PFSK-1 (cell line): ENCODE data around the gene YAE1.

ENCODE experiments used
- FOXP2 ChIP-seq: optimal IDR thresholded peaks from 2 replicates; pipeline ENCODE3; 2011; ENCODE audit warnings: borderline replicate concordance, control low read depth, inconsistent platforms; ENCODE audit not compliant: insufficient read depth; ENCODE audit errors: extremely low read length, extremely low read depth
- POLR2AphosphoS5 ChIP-seq: IDR thresholded peaks from 2 replicates; pipeline ENCODE4 v1.6.1; 2012; ENCODE audit warnings: low read depth, mild to moderate bottlenecking, control low read depth, low read length, moderate library complexity
- SIN3A ChIP-seq: IDR thresholded peaks from 2 replicates; pipeline ENCODE4 v1.6.1; 2012; ENCODE audit warnings: mild to moderate bottlenecking, low read length, moderate library complexity, borderline replicate concordance; ENCODE audit not compliant: insufficient read depth
- TAF1 ChIP-seq: IDR thresholded peaks from 2 replicates; pipeline ENCODE4 v1.6.1; 2012; ENCODE audit warnings: low read length, control low read depth, borderline replicate concordance; ENCODE audit not compliant: insufficient read depth
- TF ChIP-seq, protein P1 (sequence below), 2 experiments: IDR thresholded peaks; 2 replicates each; pipeline versions ENCODE4 v1.6.1 to v1.8.0; 2011 to 2012; ENCODE audit warnings: low read depth in 2 of 2, low read length in 2 of 2, control low read depth in 1 of 2, inconsistent platforms in 1 of 2, mild to moderate bottlenecking in 1 of 2, moderate library complexity in 1 of 2; ENCODE audit not compliant: insufficient read depth in 1 of 2

GRCh38 chr7:39609935-39610263 is 43.7 kb downstream of the YAE1 start:
- TF ChIP-seq, protein P1, sequence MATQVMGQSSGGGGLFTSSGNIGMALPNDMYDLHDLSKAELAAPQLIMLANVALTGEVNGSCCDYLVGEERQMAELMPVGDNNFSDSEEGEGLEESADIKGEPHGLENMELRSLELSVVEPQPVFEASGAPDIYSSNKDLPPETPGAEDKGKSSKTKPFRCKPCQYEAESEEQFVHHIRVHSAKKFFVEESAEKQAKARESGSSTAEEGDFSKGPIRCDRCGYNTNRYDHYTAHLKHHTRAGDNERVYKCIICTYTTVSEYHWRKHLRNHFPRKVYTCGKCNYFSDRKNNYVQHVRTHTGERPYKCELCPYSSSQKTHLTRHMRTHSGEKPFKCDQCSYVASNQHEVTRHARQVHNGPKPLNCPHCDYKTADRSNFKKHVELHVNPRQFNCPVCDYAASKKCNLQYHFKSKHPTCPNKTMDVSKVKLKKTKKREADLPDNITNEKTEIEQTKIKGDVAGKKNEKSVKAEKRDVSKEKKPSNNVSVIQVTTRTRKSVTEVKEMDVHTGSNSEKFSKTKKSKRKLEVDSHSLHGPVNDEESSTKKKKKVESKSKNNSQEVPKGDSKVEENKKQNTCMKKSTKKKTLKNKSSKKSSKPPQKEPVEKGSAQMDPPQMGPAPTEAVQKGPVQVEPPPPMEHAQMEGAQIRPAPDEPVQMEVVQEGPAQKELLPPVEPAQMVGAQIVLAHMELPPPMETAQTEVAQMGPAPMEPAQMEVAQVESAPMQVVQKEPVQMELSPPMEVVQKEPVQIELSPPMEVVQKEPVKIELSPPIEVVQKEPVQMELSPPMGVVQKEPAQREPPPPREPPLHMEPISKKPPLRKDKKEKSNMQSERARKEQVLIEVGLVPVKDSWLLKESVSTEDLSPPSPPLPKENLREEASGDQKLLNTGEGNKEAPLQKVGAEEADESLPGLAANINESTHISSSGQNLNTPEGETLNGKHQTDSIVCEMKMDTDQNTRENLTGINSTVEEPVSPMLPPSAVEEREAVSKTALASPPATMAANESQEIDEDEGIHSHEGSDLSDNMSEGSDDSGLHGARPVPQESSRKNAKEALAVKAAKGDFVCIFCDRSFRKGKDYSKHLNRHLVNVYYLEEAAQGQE (IDR thresholded peaks at IDR 0.05; ENCODE audit: insufficient read depth in 1 of 2, low read depth in 2 of 2, low read length in 2 of 2), result no peak
- no peak for TF ChIP-seq POLR2AphosphoS5
- no peak for TF ChIP-seq SIN3A
- no peak for TF ChIP-seq TAF1
- TF ChIP-seq FOXP2, result no peak
